ENCODE data around the gene TMCO1.
"Not testable (repeated sequence)": the region's sequence is repeated elsewhere in the genome, so short reads cannot be mapped to it uniquely, and the experiment has no call there.

Gene TMCO1, protein sequence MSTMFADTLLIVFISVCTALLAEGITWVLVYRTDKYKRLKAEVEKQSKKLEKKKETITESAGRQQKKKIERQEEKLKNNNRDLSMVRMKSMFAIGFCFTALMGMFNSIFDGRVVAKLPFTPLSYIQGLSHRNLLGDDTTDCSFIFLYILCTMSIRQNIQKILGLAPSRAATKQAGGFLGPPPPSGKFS

DNA sequence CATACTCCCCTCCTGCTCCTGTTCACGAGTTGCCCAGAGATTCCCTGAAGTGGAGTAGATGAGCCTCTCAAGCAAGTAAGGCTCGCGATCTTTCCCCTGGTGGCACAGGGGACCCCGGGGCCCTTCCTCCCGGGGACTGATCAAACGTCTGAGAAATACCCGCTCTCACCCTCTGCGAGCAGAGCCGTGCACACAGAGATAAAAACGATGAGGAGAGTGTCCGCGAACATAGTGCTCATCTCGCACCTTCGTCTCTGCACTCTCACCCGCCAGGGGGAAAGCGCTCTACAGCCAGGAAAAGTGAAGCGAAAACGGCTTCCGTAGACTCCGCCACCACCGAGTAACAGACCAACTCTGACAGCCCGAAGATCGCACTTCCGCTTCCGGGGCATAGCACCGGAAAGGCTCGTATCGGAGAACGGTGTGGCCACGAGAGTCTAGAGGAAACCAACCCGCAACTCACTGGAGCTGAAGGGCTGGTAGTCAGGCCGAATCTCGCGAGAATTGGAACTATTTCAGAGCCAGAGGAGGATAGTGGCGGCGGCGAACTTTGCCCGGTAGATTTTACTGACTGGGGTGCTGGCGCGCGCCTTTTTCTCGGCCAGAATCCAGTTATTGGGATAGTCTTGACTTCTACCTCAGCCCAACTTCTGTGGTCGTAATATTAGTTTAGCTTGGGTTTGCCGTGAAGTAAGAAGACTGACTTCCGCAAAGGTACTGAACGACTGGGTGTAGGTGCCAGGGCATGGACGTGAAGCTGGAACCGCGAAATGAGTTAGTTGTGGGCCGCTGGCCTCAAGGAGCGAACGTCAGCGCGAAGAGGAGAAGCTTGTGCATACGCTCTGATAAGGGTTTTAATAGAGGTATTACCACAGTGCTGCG, at the start of gene TMCO1:
TMCO1 (minus strand) TSS at position 356 of the 882 bp plus-strand sequence; CDS start at position 239, 117 bp downstream.
- Mint-ChIP-seq H3K27ac (peak within 1 kb of the TSS; percentile 98), H3K4me3 (peak within 1 kb of the TSS; percentile 89), H3K9me3 (no peaks in the 10 kb centered on the region), H3K4me1 (peaks cover 50% of the 10 kb centered on the region), H3K36me3 (peaks cover 52% of the 10 kb centered on the region)
- ATAC-seq = peak; percentile 100
- DNase-seq (ENCODE audit: low spot score in 2 of 2) = peak; percentile 75 to 93

DNA sequence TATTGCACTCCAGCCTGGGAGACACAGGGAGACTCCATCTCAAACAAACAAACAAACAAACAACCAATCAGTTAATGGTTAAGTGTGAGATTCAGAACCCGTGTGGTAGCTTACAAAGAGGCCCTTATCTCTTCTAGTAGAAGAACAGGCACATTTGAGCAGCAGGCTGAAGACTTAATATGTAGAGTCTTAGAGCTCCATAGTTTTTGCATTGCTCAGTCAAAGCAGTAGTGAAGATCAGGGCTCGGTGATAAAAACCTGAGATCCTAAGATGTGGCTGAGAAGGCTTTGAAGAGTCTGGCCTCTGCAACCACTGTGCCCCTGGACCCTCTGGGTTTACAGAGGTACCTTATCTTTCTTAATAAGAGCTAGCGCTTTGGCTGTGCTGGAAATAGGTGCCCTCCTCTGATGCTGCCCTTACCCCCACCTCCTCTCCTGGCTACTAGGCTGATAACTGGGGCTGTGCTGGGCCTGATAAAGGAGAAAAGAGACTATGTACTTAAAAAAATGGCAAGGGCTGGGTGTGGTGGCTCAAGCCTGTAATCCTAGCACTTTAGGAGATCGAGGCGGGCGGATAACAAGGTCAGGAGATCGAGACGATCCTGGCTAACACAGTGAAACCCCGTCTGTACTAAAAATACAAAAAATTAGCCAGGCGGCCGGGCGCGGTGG, 48.3 kb upstream of the TMCO1 start:
- Mint-ChIP-seq H3K4me3 (no peak overlapping the region), H3K36me3 (no peaks in the 10 kb centered on the region), H3K9me3 (no peaks in the 10 kb centered on the region), H3K27ac (no peak overlapping the region), H3K4me1 (no peaks in the 10 kb centered on the region)
- DNase-seq (ENCODE audit: low spot score in 2 of 2) (no peak), ATAC-seq (no peak)

DNA sequence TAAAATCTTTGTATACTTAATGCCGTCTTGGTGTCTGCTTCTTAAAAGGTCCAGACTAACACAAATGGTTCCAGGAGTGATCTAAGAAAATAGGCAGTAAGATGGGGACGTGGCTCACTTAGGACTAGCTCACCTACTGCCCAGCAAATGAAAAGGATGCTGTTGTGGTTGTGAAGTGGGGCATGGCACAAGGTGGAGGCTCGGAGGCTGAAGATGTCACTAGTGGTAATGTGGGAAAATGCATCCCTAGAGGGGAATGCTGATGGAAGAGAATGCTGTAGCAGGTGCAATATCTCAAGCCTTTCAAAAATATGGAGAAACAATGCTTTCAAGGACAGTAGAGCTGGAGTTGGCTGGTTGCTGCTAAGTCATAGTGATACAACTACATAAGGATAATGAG, 47.5 kb upstream of the TMCO1 start:
- no peak for DNase-seq (ENCODE audit: low spot score in 2 of 2)
- Mint-ChIP-seq H3K9me3 (no peaks in the 10 kb centered on the region), H3K4me3 (no peak overlapping the region), H3K4me1 (no peaks in the 10 kb centered on the region), H3K27ac (no peak overlapping the region), H3K36me3 (no peaks in the 10 kb centered on the region)
- ATAC-seq = no peak

DNA sequence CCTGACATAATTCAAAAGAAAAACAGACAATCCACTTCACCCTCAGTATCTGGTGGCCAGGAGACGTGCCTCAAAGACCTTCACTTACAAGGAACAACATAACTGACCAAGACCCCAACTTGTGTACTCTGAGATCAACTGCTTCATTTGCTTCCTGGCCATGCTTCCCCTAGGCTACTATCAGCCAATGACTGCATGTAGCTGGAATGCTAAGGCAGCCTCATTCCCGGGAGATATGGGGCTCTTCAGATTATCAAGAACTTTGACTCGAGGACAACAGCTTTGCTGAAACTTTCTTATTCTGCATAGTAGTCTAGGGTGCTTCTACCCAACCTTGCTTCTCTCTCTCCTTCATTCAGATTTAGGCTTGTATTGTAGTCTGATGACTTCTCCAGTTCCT, 47.1 kb upstream of the TMCO1 start:
- no peak for ATAC-seq
- no peak overlapping the region for H3K27ac Mint-ChIP-seq
- no peak for DNase-seq (ENCODE audit: low spot score in 2 of 2)
- no peaks in the 10 kb centered on the region for H3K4me1 Mint-ChIP-seq
- no peak overlapping the region for H3K4me3 Mint-ChIP-seq
- H3K9me3 Mint-ChIP-seq = no peaks in the 10 kb centered on the region
- H3K36me3 Mint-ChIP-seq = no peaks in the 10 kb centered on the region

DNA sequence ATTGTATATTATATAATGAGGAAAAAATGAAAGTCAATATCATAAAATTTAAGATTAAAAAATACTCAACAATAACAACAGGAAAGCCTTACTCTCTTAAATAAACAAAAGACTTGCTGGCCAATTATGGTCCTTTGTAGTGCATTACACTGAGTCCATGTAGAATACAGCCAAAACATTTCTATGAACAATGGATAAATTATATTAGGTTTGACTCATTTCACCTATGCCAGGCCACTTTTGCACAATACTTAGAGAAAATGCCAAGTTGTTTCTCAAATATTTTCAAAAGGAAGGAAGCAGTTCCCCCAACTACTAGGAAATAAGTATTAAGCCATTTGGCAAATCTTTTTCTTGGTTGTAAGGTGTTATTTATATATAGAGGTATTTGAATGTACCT, 38.9 kb upstream of the TMCO1 start:
- Mint-ChIP-seq H3K27ac (no peak overlapping the region), H3K9me3 (no peaks in the 10 kb centered on the region), H3K4me1 (no peaks in the 10 kb centered on the region), H3K36me3 (no peaks in the 10 kb centered on the region), H3K4me3 (no peak overlapping the region)
- DNase-seq (ENCODE audit: low spot score in 2 of 2) (no peak), ATAC-seq (no peak)

DNA sequence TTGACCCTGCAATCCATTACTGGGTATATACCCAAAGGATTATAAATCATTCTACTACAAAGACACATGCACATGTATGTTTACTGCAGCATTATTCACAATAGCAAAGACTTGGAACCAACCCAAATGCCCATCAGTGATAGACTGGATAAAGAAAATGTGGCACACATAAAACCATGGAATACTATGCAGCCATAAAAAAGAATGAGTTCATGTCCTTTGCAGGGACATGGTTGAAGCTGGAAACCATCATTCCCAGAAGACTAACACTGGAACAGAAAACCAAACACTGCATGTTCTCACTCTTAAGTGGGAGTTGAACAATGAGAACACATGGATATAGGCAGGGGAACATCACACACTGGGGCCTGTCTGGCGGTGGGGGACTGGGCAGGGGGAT, 35.8 kb upstream of the TMCO1 start:
- not testable (repeated sequence) for DNase-seq (ENCODE audit: low spot score in 2 of 2); H3K4me3 Mint-ChIP-seq; H3K9me3 Mint-ChIP-seq; H3K4me1 Mint-ChIP-seq; H3K27ac Mint-ChIP-seq; ATAC-seq; H3K36me3 Mint-ChIP-seq

DNA sequence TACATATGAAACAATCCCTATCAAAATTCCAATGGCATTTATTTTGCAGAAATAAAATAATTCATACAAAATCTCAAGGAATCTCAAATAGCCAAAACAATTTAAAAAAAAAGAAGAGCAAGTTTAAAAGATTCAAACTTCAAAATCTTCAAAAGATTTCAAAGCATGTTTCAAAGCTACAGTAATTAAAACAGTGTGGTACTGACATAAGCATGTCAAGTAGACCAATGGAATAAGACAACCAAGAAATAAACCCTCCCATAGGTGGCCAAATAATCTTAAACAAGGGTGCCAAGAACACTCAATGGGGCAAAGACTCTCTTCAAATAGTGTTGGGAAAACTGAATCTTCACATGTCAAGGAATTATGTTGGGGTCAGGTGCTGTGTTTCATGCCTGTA, 30.7 kb upstream of the TMCO1 start:
- H3K27ac Mint-ChIP-seq = no peak overlapping the region
- DNase-seq (ENCODE audit: low spot score in 2 of 2) = no peak
- H3K4me3 Mint-ChIP-seq = no peak overlapping the region
- H3K36me3 Mint-ChIP-seq = no peaks in the 10 kb centered on the region
- H3K9me3 Mint-ChIP-seq = no peaks in the 10 kb centered on the region
- no peak for ATAC-seq
- H3K4me1 Mint-ChIP-seq = no peaks in the 10 kb centered on the region

DNA sequence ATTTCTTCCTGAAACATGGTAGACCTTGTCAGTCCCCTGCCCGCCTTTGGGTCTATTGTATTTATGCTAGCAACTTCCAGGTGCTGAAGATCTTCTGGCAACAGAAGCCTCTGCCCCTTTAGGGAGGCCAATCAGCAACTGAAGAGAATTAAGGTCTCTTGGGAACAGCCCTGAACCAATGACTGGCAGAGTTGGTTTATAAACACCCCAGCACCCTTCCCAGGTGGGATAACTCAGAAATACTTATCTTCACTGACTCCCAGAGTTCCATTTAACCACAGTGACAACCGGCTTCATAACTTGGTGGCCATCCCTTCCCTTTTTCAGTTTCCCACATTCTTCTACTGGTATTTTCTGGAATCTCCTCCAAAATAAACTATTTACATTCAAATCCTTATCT, 27.2 kb upstream of the TMCO1 start:
- Mint-ChIP-seq H3K27ac (no peak overlapping the region), H3K9me3 (no peaks in the 10 kb centered on the region), H3K4me3 (no peak overlapping the region), H3K36me3 (no peaks in the 10 kb centered on the region), H3K4me1 (no peaks in the 10 kb centered on the region)
- ATAC-seq (no peak), DNase-seq (ENCODE audit: low spot score in 2 of 2) (no peak)

DNA sequence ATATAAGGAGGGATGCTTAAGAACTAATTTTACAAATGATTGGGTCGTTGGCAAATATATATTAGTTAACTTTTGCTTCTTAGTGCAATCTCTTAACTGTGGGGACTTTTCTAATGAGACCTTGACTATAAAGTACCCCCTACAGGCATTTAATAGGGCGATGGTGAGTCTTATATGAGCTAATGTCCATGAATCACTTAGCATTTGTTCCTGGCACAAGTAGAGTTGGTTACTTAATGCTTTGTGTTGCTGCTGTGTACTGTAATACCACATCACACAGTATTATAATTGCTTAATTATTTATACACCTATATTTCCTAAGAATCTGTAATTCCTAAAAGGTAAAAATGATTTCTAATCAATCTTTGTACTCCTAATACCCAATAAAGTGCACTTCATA, 25.3 kb upstream of the TMCO1 start:
- Mint-ChIP-seq H3K27ac (no peak overlapping the region), H3K36me3 (no peaks in the 10 kb centered on the region), H3K9me3 (no peaks in the 10 kb centered on the region), H3K4me1 (no peaks in the 10 kb centered on the region), H3K4me3 (no peak overlapping the region)
- ATAC-seq = no peak
- no peak for DNase-seq (ENCODE audit: low spot score in 2 of 2)

DNA sequence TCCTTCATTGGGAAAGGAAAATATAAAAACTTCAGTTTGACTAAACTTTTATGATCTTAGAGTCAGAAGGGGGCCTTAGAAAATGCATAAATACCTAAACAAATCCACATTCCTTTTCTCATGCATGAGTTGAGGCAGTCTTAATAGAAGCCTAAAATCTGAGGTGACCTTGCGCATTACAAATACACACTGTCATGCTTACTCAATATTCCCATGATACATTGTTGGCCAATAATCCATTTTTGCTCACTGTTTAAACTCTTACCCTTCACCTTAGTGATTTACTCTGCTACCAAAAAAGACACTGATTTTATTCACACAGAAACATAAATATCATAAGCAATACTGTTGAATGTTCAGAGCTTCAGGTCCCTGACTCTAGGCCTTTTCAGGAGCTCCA, 19.1 kb upstream of the TMCO1 start:
- Mint-ChIP-seq H3K4me1 (no peaks in the 10 kb centered on the region), H3K4me3 (no peak overlapping the region), H3K27ac (no peak overlapping the region), H3K36me3 (no peaks in the 10 kb centered on the region), H3K9me3 (no peaks in the 10 kb centered on the region)
- DNase-seq (ENCODE audit: low spot score in 2 of 2) (no peak), ATAC-seq (no peak)

DNA sequence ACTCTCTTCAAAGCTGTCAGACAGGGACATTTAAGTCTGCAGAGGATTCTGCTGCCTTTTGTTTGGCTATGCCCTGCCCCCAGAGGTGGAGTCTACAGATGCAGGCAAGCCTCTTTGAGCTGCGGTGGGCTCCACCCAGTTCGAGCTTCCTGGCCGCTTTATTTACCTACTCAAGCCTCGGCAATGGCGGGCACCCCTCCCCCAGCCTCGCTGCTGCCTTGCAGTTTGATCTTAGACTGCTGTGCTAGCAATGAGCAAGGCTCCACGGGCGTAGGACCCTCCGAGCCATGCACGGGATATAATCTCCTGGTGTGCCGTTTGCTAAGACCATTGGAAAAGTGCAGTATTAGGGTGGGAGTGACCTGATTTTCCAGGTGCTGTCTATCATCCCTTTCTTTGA, 14.9 kb upstream of the TMCO1 start:
- H3K4me1 Mint-ChIP-seq = not testable (repeated sequence)

DNA sequence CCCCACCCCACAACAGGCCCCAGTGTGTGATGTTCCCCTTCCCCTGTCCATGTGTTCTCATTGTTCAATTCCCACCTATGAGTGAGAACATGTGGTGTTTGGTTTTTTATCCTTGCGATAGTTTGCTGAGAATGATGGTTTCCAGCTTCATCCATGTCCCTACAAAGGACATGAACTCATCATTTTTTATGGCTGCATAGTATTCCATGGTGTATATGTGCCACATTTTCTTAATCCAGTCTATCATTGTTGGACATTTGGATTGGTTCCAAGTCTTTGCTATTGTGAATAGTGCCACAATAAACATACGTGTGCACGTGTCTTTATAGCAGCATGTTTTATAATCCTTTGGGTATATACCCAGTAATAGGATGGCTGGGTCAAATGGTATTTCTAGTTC, 9.5 kb upstream of the TMCO1 start:
- not testable (repeated sequence) for DNase-seq (ENCODE audit: low spot score in 2 of 2); H3K9me3 Mint-ChIP-seq; ATAC-seq; H3K27ac Mint-ChIP-seq; H3K4me3 Mint-ChIP-seq; H3K4me1 Mint-ChIP-seq; H3K36me3 Mint-ChIP-seq

More for the DNA sequence above, 14.9 kb upstream of the TMCO1 start:
- not testable (repeated sequence) for H3K36me3 Mint-ChIP-seq; H3K9me3 Mint-ChIP-seq; DNase-seq (ENCODE audit: low spot score in 2 of 2); ATAC-seq; H3K27ac Mint-ChIP-seq; H3K4me3 Mint-ChIP-seq

DNA sequence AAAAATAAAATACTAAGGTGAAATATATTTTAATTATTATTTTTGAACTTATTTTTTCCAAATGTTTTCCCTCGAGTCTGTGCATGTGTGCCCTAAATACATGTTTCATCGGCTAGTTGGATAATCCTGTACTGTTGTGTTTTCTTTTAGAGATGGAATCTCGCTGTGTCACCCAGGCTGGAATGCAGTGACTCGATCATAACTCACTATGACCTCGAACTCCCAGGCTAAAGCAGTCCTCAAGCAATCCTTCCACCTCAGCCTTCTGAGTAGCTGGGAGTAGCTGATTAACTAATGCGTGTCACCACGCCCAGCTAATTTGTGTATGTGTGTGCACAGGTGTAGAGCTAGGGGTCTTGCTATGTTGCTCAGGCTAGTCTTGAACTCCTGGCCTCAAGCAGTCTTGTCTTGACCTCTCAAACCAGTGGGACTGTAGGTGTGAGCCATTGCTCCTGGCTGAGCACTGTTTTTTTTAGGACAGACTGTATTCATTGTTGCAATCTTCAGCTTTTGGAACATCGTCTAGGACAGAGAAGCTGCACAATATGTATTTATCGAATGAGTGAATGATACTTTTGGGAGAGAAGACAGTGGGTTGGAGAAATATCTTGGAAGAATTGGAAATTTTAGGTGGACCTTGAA, 4.8 kb upstream of the TMCO1 start:
- peaks cover 7% of the 10 kb centered on the region for H3K36me3 Mint-ChIP-seq
- H3K27ac Mint-ChIP-seq = no peak overlapping the region
- peaks cover 10% of the 10 kb centered on the region for H3K4me1 Mint-ChIP-seq
- ATAC-seq (no peak), DNase-seq (ENCODE audit: low spot score in 2 of 2) (no peak)
- H3K9me3 Mint-ChIP-seq = no peaks in the 10 kb centered on the region
- H3K4me3 Mint-ChIP-seq = no peak overlapping the region

DNA sequence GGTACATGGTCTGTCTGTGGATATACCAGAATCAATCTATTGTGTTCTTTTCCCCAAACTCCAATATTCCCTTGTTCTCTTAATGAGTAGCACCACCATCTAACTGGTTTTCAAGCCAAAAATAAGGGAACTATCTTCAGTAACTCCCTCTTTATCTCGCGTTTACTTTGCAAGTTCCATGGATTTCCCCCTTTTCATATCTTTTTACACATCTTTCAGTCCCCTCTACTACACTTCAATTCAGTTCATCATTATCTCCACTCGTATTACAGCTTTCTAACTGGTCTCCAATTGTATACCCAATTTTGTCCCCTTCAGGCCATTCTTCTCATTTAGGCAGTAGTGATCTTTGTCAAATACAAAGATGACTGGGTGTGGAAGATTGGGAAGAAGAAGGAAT, 4.1 kb upstream of the TMCO1 start:
- H3K36me3 Mint-ChIP-seq = peaks cover 14% of the 10 kb centered on the region
- H3K4me3 Mint-ChIP-seq = no peak overlapping the region
- peaks cover 17% of the 10 kb centered on the region for H3K4me1 Mint-ChIP-seq
- H3K27ac Mint-ChIP-seq = no peak overlapping the region
- DNase-seq (ENCODE audit: low spot score in 2 of 2) (no peak), ATAC-seq (no peak)
- no peaks in the 10 kb centered on the region for H3K9me3 Mint-ChIP-seq

DNA sequence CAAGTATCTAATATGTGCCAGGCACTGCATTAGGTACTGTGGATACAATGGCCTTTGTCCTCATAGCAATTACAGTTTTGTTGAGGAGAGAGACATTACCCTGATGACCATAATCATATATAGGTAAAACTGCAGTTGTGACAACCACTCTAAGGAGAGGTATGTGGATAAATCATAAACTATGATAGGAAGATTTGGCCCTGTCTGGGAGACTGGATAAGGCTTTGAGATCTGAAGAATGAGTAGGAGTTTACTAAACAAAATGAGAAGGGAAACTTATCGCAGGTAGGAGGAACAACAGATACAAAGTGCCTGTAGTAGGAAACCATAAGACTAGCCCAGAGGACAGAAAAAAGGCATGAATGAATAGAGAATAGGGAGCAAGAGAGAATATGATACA, 4.4 kb downstream of the TMCO1 start:
- peaks cover 62% of the 10 kb centered on the region for H3K4me1 Mint-ChIP-seq
- ATAC-seq (no peak), DNase-seq (ENCODE audit: low spot score in 2 of 2) (no peak)
- H3K27ac Mint-ChIP-seq = peak overlapping the region; percentile 55
- no peak overlapping the region for H3K4me3 Mint-ChIP-seq
- no peaks in the 10 kb centered on the region for H3K9me3 Mint-ChIP-seq
- H3K36me3 Mint-ChIP-seq = peaks cover 85% of the 10 kb centered on the region

All from stimulated activated effector memory CD8-positive, alpha-beta T cell treated with anti-CD3 and anti-CD28 coated beads, Interleukin-12 subunit alpha, Interleukin-12 subunit beta, amount 100 ng/mL, for 72 hours (primary cell).